Measurements from ENCODE around the gene VASH1.

- TF ChIP-seq, protein P1, sequence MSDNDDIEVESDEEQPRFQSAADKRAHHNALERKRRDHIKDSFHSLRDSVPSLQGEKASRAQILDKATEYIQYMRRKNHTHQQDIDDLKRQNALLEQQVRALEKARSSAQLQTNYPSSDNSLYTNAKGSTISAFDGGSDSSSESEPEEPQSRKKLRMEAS (IDR thresholded peaks at IDR 0.05), result no peak
- TF ChIP-seq CREB1 (IDR thresholded peaks at IDR 0.05; ENCODE audit: low read depth) (no peak), YY1 (IDR thresholded peaks at IDR 0.05; ENCODE audit: low read depth) (no peak), CEBPB (IDR thresholded peaks at IDR 0.05) (no peak), RAD21 (IDR thresholded peaks at IDR 0.05; ENCODE audit: low read depth) (no peak), EGR1 (IDR thresholded peaks at IDR 0.05) (no peak), TEAD4 (IDR thresholded peaks at IDR 0.05) (no peak), TAF1 (IDR thresholded peaks at IDR 0.05; ENCODE audit: low read depth) (no peak), EP300 (IDR thresholded peaks at IDR 0.05; ENCODE audit: borderline replicate concordance) (no peak), NFIC (IDR thresholded peaks at IDR 0.05) (no peak), TCF12 (IDR thresholded peaks at IDR 0.05; ENCODE audit: low read depth) (no peak)
- TF ChIP-seq, protein P2, sequence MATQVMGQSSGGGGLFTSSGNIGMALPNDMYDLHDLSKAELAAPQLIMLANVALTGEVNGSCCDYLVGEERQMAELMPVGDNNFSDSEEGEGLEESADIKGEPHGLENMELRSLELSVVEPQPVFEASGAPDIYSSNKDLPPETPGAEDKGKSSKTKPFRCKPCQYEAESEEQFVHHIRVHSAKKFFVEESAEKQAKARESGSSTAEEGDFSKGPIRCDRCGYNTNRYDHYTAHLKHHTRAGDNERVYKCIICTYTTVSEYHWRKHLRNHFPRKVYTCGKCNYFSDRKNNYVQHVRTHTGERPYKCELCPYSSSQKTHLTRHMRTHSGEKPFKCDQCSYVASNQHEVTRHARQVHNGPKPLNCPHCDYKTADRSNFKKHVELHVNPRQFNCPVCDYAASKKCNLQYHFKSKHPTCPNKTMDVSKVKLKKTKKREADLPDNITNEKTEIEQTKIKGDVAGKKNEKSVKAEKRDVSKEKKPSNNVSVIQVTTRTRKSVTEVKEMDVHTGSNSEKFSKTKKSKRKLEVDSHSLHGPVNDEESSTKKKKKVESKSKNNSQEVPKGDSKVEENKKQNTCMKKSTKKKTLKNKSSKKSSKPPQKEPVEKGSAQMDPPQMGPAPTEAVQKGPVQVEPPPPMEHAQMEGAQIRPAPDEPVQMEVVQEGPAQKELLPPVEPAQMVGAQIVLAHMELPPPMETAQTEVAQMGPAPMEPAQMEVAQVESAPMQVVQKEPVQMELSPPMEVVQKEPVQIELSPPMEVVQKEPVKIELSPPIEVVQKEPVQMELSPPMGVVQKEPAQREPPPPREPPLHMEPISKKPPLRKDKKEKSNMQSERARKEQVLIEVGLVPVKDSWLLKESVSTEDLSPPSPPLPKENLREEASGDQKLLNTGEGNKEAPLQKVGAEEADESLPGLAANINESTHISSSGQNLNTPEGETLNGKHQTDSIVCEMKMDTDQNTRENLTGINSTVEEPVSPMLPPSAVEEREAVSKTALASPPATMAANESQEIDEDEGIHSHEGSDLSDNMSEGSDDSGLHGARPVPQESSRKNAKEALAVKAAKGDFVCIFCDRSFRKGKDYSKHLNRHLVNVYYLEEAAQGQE (IDR thresholded peaks at IDR 0.05; ENCODE audit: low read depth), result no peak
- TF ChIP-seq, protein P3, sequence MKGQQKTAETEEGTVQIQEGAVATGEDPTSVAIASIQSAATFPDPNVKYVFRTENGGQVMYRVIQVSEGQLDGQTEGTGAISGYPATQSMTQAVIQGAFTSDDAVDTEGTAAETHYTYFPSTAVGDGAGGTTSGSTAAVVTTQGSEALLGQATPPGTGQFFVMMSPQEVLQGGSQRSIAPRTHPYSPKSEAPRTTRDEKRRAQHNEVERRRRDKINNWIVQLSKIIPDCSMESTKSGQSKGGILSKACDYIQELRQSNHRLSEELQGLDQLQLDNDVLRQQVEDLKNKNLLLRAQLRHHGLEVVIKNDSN (IDR thresholded peaks at IDR 0.05), result no peak
Observed at GRCh38 chr14:76793956-76794355, 32.7 kb downstream of the VASH1 start.
